Measurements from ENCODE around the gene VWC2. TPM values are rescaled to one million over a fixed set of nuclear protein-coding genes. Genes with fewer than 3 reads are reported as not detected.

The VWC2 gene
- total RNA-seq, 1 donor from 2014 or later = 0.18 TPM

DNA sequence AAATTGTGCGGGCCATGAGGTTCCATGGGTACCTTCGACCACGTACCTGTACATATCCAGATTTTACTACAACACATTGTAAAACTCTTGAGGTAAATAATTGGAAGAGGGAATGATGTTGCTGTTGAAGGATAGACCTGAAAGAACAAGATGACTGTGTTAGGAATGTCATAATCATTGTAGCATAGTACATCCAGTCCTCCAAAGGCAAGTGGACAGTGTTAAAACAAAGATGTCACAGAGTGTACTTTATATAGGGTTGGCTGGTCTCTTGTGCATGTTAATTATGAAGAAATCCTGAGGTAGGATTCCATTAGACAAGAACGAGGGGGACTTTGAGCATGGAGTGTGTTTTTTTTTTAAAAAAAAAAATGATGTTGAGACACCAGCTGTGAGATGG is 30.4 kb downstream of the VWC2 start:
- no peaks in the 10 kb centered on the region for H3K36me3 ChIP-seq
- no peaks in the 10 kb centered on the region for H3K4me1 ChIP-seq
- H3K9me3 ChIP-seq = no peaks in the 10 kb centered on the region
- no peak overlapping the region for H3K27ac ChIP-seq
- no peak for DNase-seq
- TF ChIP-seq, protein P1, sequence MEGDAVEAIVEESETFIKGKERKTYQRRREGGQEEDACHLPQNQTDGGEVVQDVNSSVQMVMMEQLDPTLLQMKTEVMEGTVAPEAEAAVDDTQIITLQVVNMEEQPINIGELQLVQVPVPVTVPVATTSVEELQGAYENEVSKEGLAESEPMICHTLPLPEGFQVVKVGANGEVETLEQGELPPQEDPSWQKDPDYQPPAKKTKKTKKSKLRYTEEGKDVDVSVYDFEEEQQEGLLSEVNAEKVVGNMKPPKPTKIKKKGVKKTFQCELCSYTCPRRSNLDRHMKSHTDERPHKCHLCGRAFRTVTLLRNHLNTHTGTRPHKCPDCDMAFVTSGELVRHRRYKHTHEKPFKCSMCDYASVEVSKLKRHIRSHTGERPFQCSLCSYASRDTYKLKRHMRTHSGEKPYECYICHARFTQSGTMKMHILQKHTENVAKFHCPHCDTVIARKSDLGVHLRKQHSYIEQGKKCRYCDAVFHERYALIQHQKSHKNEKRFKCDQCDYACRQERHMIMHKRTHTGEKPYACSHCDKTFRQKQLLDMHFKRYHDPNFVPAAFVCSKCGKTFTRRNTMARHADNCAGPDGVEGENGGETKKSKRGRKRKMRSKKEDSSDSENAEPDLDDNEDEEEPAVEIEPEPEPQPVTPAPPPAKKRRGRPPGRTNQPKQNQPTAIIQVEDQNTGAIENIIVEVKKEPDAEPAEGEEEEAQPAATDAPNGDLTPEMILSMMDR (IDR thresholded peaks at IDR 0.05) = no peak
- H3K27me3 ChIP-seq (ENCODE audit: low read depth) = peaks cover 4% of the 10 kb centered on the region
- intact Hi-C loops (cut with DNase I) = no loop called here
- H3K4me3 ChIP-seq = no peak overlapping the region
- no peak for ATAC-seq

DNA sequence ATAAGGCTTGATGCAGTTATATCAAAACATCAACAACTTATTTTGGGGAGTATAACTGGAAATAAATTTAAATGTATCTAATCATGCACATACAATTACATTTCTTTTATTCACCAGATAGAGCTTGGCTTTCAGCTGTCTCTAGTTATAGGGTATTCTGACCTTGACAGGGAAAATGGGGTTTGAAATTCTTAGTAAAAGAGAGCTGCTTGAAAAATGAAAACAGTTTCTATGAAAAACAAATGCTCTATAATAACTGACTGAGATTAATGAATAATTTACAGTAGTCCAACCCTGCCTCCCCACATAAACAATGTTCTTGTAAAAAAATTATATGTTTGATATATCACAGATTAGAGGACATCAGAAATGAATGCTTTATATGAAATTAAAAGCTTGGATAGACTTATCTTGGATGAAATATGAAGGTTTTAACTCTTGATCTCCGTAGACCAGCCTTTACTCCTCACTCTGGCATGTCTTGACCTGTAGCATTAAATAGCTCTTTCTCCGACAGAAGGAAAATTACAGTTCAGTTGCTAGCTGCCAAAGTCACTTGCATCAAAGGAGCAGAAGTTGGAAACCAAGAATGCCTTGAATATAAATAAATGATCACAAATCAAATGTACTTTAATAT is 32.1 kb downstream of the VWC2 start:
- H3K9me3 ChIP-seq = no peaks in the 10 kb centered on the region
- ATAC-seq (no peak), DNase-seq (no peak)
- TF ChIP-seq, protein P1 (IDR thresholded peaks at IDR 0.05) = no peak
- no peak overlapping the region for H3K27ac ChIP-seq
- peaks cover 4% of the 10 kb centered on the region for H3K27me3 ChIP-seq (ENCODE audit: low read depth)
- H3K4me1 ChIP-seq = no peaks in the 10 kb centered on the region
- intact Hi-C loops (cut with DNase I) = no loop called here
- no peaks in the 10 kb centered on the region for H3K36me3 ChIP-seq
- H3K4me3 ChIP-seq = no peak overlapping the region

DNA sequence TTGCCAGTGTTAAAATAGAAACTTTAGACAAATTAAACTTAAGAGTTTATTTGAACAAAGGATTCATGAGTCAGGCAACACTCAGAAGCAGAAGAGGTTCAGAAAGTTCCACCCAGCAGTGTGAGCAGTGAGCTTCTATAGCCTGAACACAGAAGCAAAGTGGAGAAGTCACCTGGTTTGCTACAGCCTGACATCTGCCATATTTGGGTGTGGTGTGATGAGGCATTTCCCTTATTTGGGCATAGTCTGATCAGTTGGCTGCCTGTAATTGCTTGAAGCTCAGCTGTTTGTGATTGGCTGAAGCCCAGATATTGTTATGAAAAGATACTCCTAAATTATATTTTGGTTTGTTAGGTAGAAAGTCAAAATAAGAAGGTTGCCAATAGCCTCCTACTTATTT is 39.1 kb downstream of the VWC2 start:
- DNase-seq = no peak
- H3K27ac ChIP-seq = no peak overlapping the region
- intact Hi-C loops (cut with DNase I) = no loop called here
- TF ChIP-seq, protein P1 (IDR thresholded peaks at IDR 0.05) = no peak
- H3K36me3 ChIP-seq = no peaks in the 10 kb centered on the region
- no peak overlapping the region for H3K4me3 ChIP-seq
- no peaks in the 10 kb centered on the region for H3K4me1 ChIP-seq
- ATAC-seq = no peak
- no peaks in the 10 kb centered on the region for H3K9me3 ChIP-seq
- no peaks in the 10 kb centered on the region for H3K27me3 ChIP-seq (ENCODE audit: low read depth)

DNA sequence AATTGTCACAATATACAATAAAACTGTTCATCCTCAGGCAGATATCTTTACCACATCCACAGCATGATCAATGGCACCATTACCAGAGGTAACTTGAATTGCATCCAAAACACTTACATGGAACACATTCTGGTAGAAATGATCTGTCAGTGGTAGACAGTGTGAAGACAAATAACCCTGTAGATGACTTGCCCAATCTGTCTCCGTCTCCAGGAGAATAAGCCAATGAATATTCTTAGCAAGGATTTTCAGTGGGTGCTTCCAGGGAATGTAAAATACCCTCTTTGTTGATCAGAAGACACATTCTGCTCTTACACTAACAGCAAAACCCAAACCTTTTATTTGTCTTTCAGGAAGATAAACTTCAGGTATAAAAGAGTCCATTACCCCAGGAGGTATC is 43.8 kb downstream of the VWC2 start:
- TF ChIP-seq, protein P1 (IDR thresholded peaks at IDR 0.05) = no peak
- intact Hi-C loops (cut with DNase I) = no loop called here
- H3K27me3 ChIP-seq (ENCODE audit: low read depth) = no peaks in the 10 kb centered on the region
- ATAC-seq (no peak), DNase-seq (no peak)
- no peaks in the 10 kb centered on the region for H3K36me3 ChIP-seq
- H3K4me1 ChIP-seq = no peaks in the 10 kb centered on the region
- H3K27ac ChIP-seq = no peak overlapping the region
- no peaks in the 10 kb centered on the region for H3K9me3 ChIP-seq
- H3K4me3 ChIP-seq = no peak overlapping the region

DNA sequence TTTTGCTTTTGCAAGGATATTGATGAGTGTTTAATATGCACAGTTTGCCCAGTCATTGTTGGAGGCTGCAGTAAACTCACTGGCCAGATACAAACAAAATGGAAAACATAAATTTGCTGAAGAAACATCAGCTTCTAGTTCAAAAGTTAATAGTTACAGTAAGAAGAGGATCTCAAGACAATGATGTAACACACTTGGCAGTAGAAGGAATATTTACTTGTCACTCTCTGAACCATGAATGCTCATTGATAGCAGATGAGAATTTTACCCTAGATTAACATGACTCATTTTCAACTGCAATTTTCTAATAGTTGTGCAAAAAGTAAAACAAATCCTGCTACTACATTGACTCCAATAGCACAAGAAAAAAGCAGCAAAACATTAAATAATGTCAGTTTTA is 47.7 kb downstream of the VWC2 start:
- intact Hi-C loops (cut with DNase I) = no loop called here
- ATAC-seq = no peak
- Histone ChIP-seq H3K9me3 (no peaks in the 10 kb centered on the region), H3K27me3 (ENCODE audit: low read depth) (no peaks in the 10 kb centered on the region), H3K4me1 (no peaks in the 10 kb centered on the region), H3K27ac (no peak overlapping the region), H3K36me3 (no peaks in the 10 kb centered on the region), H3K4me3 (no peak overlapping the region)
- TF ChIP-seq, protein P1 (IDR thresholded peaks at IDR 0.05) = no peak
- no peak for DNase-seq
